Endothelial cell of umbilical vein (primary cell): ENCODE results near the gene DAD1. TPM values are rescaled to one million over a fixed set of nuclear protein-coding genes. Genes with fewer than 3 reads are reported as not detected.

ENCODE experiments used
- BruUV-seq: library from RNA; stranded (reverse); fragments of 400-500 nt; replicated peaks from 2 replicates; lab custom pipeline; 2021; lab: Mats Ljungman, UMichigan
- CTCF ChIA-PET: fragments of 300-600, 350-600 bp; sonication (Branson Sonifier 250); formaldehyde crosslinking; loops from one replicate; lab custom pipeline; 2021; ENCODE audit warnings: antibody characterized with exemption, inconsistent platforms; lab: Charles Lee
- POLR2A ChIA-PET: fragments of 300-600, 350-600 bp; sonication (Branson Sonifier 250); formaldehyde crosslinking; loops from one replicate; lab custom pipeline; 2021; ENCODE audit warnings: antibody characterized with exemption, inconsistent platforms; lab: Charles Lee
- DNase-seq: peaks from one replicate; pipeline ENCODE4 v3.0.0-alpha.2; 2011; ENCODE audit warnings: low read depth, low spot score
- FAIRE-seq: peaks from 2 replicates; lab custom pipeline; 2011; peaks lifted over from hg19 to GRCh38; lab: Jason Lieb, UNC
- H2AFZ ChIP-seq: 2 replicates; pipeline ENCODE4 v1.6.0; 2012; ENCODE audit warnings: low read depth, low read length, control low read depth, inconsistent platforms
- H3K27ac ChIP-seq: 2 replicates; pipeline ENCODE4 v1.5.1; 2011; ENCODE audit warnings: low read depth, mild to moderate bottlenecking, control low read depth, low read length, moderate library complexity; ENCODE audit not compliant: insufficient read depth
- H3K27me3 ChIP-seq, 2 experiments: 2 replicates each; pipeline versions ENCODE4 v1.6.0 to v1.6.1; 2011; ENCODE audit warnings: low read length in 2 of 2, mixed read lengths in 1 of 2; ENCODE audit not compliant: control insufficient read depth in 2 of 2, insufficient read depth in 2 of 2
- H3K36me3 ChIP-seq, 2 experiments: 2 replicates in 1 of 2; 3 replicates in 1 of 2; pipeline ENCODE4 v1.5.1; 2011; ENCODE audit warnings: low read length in 2 of 2, mild to moderate bottlenecking in 1 of 2, moderate library complexity in 1 of 2; ENCODE audit not compliant: control insufficient read depth in 2 of 2, insufficient read depth in 2 of 2; ENCODE audit errors: extremely low read depth in 1 of 2
- H3K4me1 ChIP-seq: 3 replicates; pipeline ENCODE4 v1.5.1; 2011; ENCODE audit warnings: mild to moderate bottlenecking, low read length; ENCODE audit not compliant: control insufficient read depth, insufficient read depth; ENCODE audit errors: extremely low read depth
- H3K4me2 ChIP-seq: 2 replicates; pipeline ENCODE4 v1.6.1; 2011; ENCODE audit warnings: low read length, control low read depth, mixed read lengths; ENCODE audit not compliant: insufficient read depth
- H3K4me3 ChIP-seq, 3 experiments: fragments of 200-600 bp in 1 of 3; sonication (generic), shearing (Covaris generic) in 1 of 3; replicated peaks in 1 of 3; 2 replicates each; pipeline ENCODE4 v1.5.1; 2011 to 2016; ENCODE audit warnings: control low read depth in 3 of 3, low read length in 3 of 3, mild to moderate bottlenecking in 2 of 3, inconsistent platforms in 1 of 3, low read depth in 1 of 3, moderate library complexity in 1 of 3; ENCODE audit not compliant: insufficient read depth in 1 of 3
- H3K79me2 ChIP-seq: 2 replicates; pipeline ENCODE4 v1.6.0; 2012; ENCODE audit warnings: low read length, inconsistent platforms; ENCODE audit not compliant: control insufficient read depth, insufficient read depth
- H3K9ac ChIP-seq: replicated peaks from 2 replicates; pipeline ENCODE3; 2011; ENCODE audit warnings: low read length, control low read depth; ENCODE audit not compliant: insufficient read depth; ENCODE audit errors: extremely low read depth
- H3K9me1 ChIP-seq: replicated peaks from 3 replicates; pipeline ENCODE4 v1.6.0; 2011; ENCODE audit warnings: mild to moderate bottlenecking, low read length; ENCODE audit not compliant: control insufficient read depth, insufficient read depth; ENCODE audit errors: extremely low read depth
- H3K9me3 ChIP-seq: replicated peaks from 2 replicates; pipeline ENCODE4 v1.5.1; 2012; ENCODE audit warnings: low read length, inconsistent platforms; ENCODE audit not compliant: control insufficient read depth, insufficient read depth
- H4K20me1 ChIP-seq: replicated peaks from 2 replicates; pipeline ENCODE3; 2011; ENCODE audit warnings: mild to moderate bottlenecking, low read length; ENCODE audit not compliant: control insufficient read depth, insufficient read depth; ENCODE audit errors: extremely low read depth
- CTCF ChIP-seq, 2 donors: IDR thresholded peaks; 1 replicate in 1 of 2; 2 replicates in 1 of 2; pipeline ENCODE4 v1.5.1; 2011; ENCODE audit warnings: low read length in 2 of 2, mild to moderate bottlenecking in 2 of 2, moderate library complexity in 2 of 2, control low read depth in 1 of 2, inconsistent platforms in 1 of 2, low read depth in 1 of 2; ENCODE audit not compliant: insufficient read depth in 1 of 2; ENCODE audit errors: extremely low read depth in 1 of 2
- EZH2 ChIP-seq: IDR thresholded peaks from 2 replicates; pipeline ENCODE4 v1.6.1; 2012; ENCODE audit warnings: borderline replicate concordance, low read depth, mild to moderate bottlenecking, moderate library complexity, low read length, inconsistent platforms; ENCODE audit not compliant: severe bottlenecking
- FOS ChIP-seq: IDR thresholded peaks from 2 replicates; pipeline ENCODE4 v1.6.1; 2011; ENCODE audit warnings: mild to moderate bottlenecking, low read length, moderate library complexity, borderline replicate concordance; ENCODE audit not compliant: insufficient read depth
- GATA2 ChIP-seq: IDR thresholded peaks from 2 replicates; pipeline ENCODE4 v1.7.0; 2011; ENCODE audit warnings: low read depth, mild to moderate bottlenecking, moderate library complexity, mixed read lengths, low read length; ENCODE audit not compliant: insufficient read length, insufficient read depth
- JUN ChIP-seq: IDR thresholded peaks from 2 replicates; pipeline ENCODE4 v1.6.1; 2011; ENCODE audit warnings: borderline replicate concordance, low read depth; ENCODE audit not compliant: insufficient read length, insufficient read depth
- MAX ChIP-seq: IDR thresholded peaks from 2 replicates; pipeline ENCODE4 v1.6.1; 2011; ENCODE audit not compliant: insufficient read depth, insufficient read length
- MYC ChIP-seq: IDR thresholded peaks from one replicate; pipeline ENCODE4 v1.6.1; 2011; ENCODE audit warnings: mild to moderate bottlenecking, low read depth, low read length
- POLR2A ChIP-seq: IDR thresholded peaks from 2 replicates; pipeline ENCODE4 v1.6.1; 2012; ENCODE audit warnings: low read depth, mild to moderate bottlenecking, control low read depth, low read length
- POLR2AphosphoS5 ChIP-seq: IDR thresholded peaks from 2 replicates; pipeline ENCODE4 v1.6.1; 2012; ENCODE audit warnings: low read depth, mild to moderate bottlenecking, control low read depth, low read length, moderate library complexity; ENCODE audit not compliant: insufficient read depth
- dilution Hi-C: fragments of 300-500 bp; cut with MboI; formaldehyde crosslinking; loops from one replicate; pipeline ENCODE4 v1.15.0; 2019; ENCODE audit warnings: low sequenced_read_pairs; ENCODE audit not compliant: extremely low pct_ligation_motif_present
- intact Hi-C: fragments of 100-400 bp; cut with micrococcal nuclease; formaldehyde crosslinking; loops from one replicate; pipeline ENCODE4 v1.10.0; 2022
- polyA plus RNA-seq, 4 experiments: library from polyadenylated mRNA; depleted of rRNA in 3 of 4; stranded (reverse) in 3 of 4; unstranded in 1 of 4; fragments of >200 nt; gene quantifications; 2 replicates each; pipeline versions ENCODE4 v1.2.1 to v1.2.3, GENCODE V29; 2011 to 2012; ENCODE audit warnings: missing spikeins in 1 of 4
- total RNA-seq: library from RNA; stranded (reverse); gene quantifications from 2 replicates; pipeline ENCODE4 v1.2.3, GENCODE V29; 2021

The DAD1 gene
- total and polyA plus RNA-seq, 2 donors (not counting 3 experiments of a cell fraction or from before 2014, with no cell fraction given) = 299 to 1,227 TPM

DNA sequence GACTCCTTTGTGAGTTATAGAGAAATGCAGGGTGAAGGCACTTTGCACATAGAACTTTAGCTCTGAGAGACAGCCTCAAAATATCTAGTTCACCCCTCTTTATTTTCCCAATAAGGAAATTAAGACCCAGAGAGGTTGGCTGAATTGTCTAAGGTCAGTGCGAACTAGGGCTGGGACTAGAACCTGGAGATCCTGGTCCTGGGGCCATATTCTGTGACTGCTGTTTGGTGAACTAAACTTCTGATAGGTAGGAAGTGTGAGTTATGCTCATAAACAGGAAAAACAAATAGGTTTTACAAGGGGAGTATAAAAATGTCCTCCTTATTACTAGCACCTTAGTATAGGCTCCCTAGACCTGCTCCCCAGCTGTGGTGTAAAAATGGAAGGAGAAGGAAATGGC lies 53.9 kb downstream of the DAD1 start:
- Histone ChIP-seq H3K27me3 (no peaks in the 10 kb centered on the region), H2AFZ (no peak overlapping the region), H3K4me2 (no peak overlapping the region), H3K4me1 (peaks cover 35% of the 10 kb centered on the region), H4K20me1 (no peaks in the 10 kb centered on the region), H3K9ac (no peak overlapping the region), H3K36me3 (no peaks in the 10 kb centered on the region), H3K9me3 (no peaks in the 10 kb centered on the region), H3K79me2 (no peaks in the 10 kb centered on the region), H3K9me1 (no peaks in the 10 kb centered on the region), H3K4me3 (no peak overlapping the region), H3K27ac (no peak overlapping the region)
- intact Hi-C loops = loop anchor here (5.0 kb wide), 1 partner anchor 103 kb away; no protein-coding TSS in a partner anchor
- dilution Hi-C loops = no loop called here
- FAIRE-seq (no peak), DNase-seq (no peak)
- no TSS peak for BruUV-seq
- POLR2A ChIA-PET = no interaction called here
- CTCF ChIA-PET = no interaction called here
- no peak for TF ChIP-seq POLR2AphosphoS5
- TF ChIP-seq GATA2 = no peak
- no peak for TF ChIP-seq POLR2A
- TF ChIP-seq MAX = no peak
- no peak for TF ChIP-seq FOS
- TF ChIP-seq CTCF (IDR thresholded peaks at IDR 0.05; ENCODE audit: extremely low read depth in 1 of 2, insufficient read depth in 1 of 2, low read depth in 1 of 2, low read length in 2 of 2) = no peak
- no peak for TF ChIP-seq MYC
- TF ChIP-seq JUN = no peak
- TF ChIP-seq EZH2 = no peak
